Right lobe of liver (tissue), 6 donors: ENCODE measurements around the gene RIC8A. TPM values are rescaled to one million over a fixed set of nuclear protein-coding genes. Genes with fewer than 3 reads are reported as not detected.

Experiments used
- ATAC-seq, 4 donors: fragments of 200-7000 bp; cut with Tn5 transposase; one replicate each; pipeline ENCODE4 v1.9.1; 2020; ENCODE audit warnings: mild to moderate bottlenecking in 4 of 4, moderate library complexity in 4 of 4
- DNase-seq, 3 donors: peaks; one replicate each; pipeline ENCODE4 v3.0.0-alpha.2; 2020
- H3K27ac ChIP-seq, 3 donors: fragments of 200-600 bp; one replicate each; pipeline ENCODE4 v1.8.0; 2022
- H3K27me3 ChIP-seq, 2 donors: fragments of 200-600 bp; one replicate each; pipeline ENCODE4 v1.8.0; 2022
- H3K36me3 ChIP-seq, 4 donors: fragments of 200-600 bp; sonication (generic) in 1 of 4; one replicate each; pipeline versions ENCODE4 v1.5.1 to v1.8.0; 2017 to 2022; ENCODE audit warnings: control low read depth in 1 of 4
- H3K4me1 ChIP-seq, 4 donors: fragments of 200-600 bp; sonication (generic) in 1 of 4; one replicate each; pipeline versions ENCODE4 v1.5.1 to v1.8.0; 2017 to 2022; ENCODE audit warnings: control low read depth in 1 of 4
- H3K4me3 ChIP-seq, 3 donors: fragments of 200-600 bp; one replicate each; pipeline ENCODE4 v1.8.0; 2022
- H3K9me3 ChIP-seq, 4 donors: fragments of 200-600 bp; sonication (generic) in 1 of 4; one replicate each; pipeline versions ENCODE4 v1.5.1 to v1.8.0; 2017 to 2022; ENCODE audit warnings: control low read depth in 1 of 4
- CTCF ChIP-seq, 4 donors: fragments of 200-600 bp in 3 of 4; fragments of 450-650 bp in 1 of 4; IDR thresholded peaks; one replicate each; pipeline versions ENCODE4 v1.5.1 to v1.8.0; 2016 to 2022; ENCODE audit warnings: antibody characterized with exemption in 4 of 4, mild to moderate bottlenecking in 2 of 4
- POLR2A ChIP-seq: fragments of 450-650 bp; IDR thresholded peaks from one replicate; pipeline ENCODE4 v1.6.1; 2017; ENCODE audit warnings: antibody characterized with exemption, mild to moderate bottlenecking
- WGBS: methylation state at CpG from one replicate; pipeline ENCODE4 v1.1.6; 2018; ENCODE audit warnings: low coverage, low lambda C conversion rate; ENCODE audit not compliant: insufficient coverage; ENCODE audit errors: missing lambda C conversion rate; 5-methylcytosine and 5-hydroxymethylcytosine counted together
- intact Hi-C, 2 donors: fragments of 100-400 bp; cut with DNase I; formaldehyde crosslinking; loops; one replicate each; pipeline versions ENCODE4 v1.11.2 to v1.14.1; 2022
- total RNA-seq, 6 experiments: library from RNA; depleted of rRNA in 2 of 6; stranded (reverse); fragments of >200 nt in 2 of 6; fragmentation: NEBNext Ultra II Directional in 3 of 6; extraction: Animal tissue kit (Norgen Biotek cat#: 25700) in 3 of 6; gene quantifications; one replicate each; pipeline versions ENCODE4 v1.1.0 to v1.2.4, GENCODE V29; 2016 to 2023
- donor health status: DM: no; HTN: yes; CAD: no.
- donor health status: DM: no; HTN: no; CAD: no.
- donor health status: DM: no; HTN: no; CAD: no.
- donor health status: DM: no; HTN: yes; CAD: no.
- donor health status: DM: no; HTN: yes; CAD: no.

Gene RIC8A
- total RNA-seq, 6 experiments from 2014 or later = 29.7 to 54.0 (median 32.4) TPM

GRCh38 chr11:261624-262023, 54.1 kb downstream of the RIC8A start:
- Histone ChIP-seq H3K4me3 (no peak overlapping the region), H3K27me3 (no peaks in the 10 kb centered on the region), H3K27ac (no peak overlapping the region), H3K4me1 (no peaks in the 10 kb centered on the region), H3K36me3 (no peaks in the 10 kb centered on the region), H3K9me3 (peaks cover 0 to 4% (median 0%) of the 10 kb centered on the region in 4 donors)
- no peak for TF ChIP-seq CTCF (IDR thresholded peaks at IDR 0.05)
- no peak for TF ChIP-seq POLR2A
- DNase-seq = no peak
- intact Hi-C loops = no loop called here
- no peak for ATAC-seq
- 81% methylated on average over 4 of the region's 4 CpGs for WGBS

Other genes starting within 250 kb of the RIC8A start
- not detected for gene SCGB1C1, start 14.6 kb upstream of the RIC8A start, total RNA-seq
- gene BET1L, start 309 bp upstream of the RIC8A start, total RNA-seq = 10 to 100 TPM; 17.2 to 28.9 (median 24.8) TPM
- gene SIRT3, start 28.6 kb downstream of the RIC8A start, total RNA-seq = 10 to 100 TPM in 5 of 6 experiments, 1 to 10 TPM in 1; 9.2 to 22.0 (median 15.5) TPM
- gene PSMD13, start 29.3 kb downstream of the RIC8A start, total RNA-seq = 10 to 100 TPM; 46.1 to 71.5 (median 48.7) TPM
- gene NLRP6, start 70.7 kb downstream of the RIC8A start, total RNA-seq = 1 to 10 TPM in 4 of 6 experiments, under 1 TPM in 2; 0.22 to 6.2 (median 1.6) TPM
- gene PGGHG, start 81.4 kb downstream of the RIC8A start, total RNA-seq = 100 to 1,000 TPM in 1 of 6 experiments, 10 to 100 TPM in 4, 1 to 10 TPM in 1; 7.7 to 110 (median 13.8) TPM
- gene IFITM5, start 91.8 kb downstream of the RIC8A start, total RNA-seq = not detected
- gene IFITM2, start 100.1 kb downstream of the RIC8A start, total RNA-seq = 100 to 1,000 TPM; 157 to 624 (median 390) TPM
- gene IFITM1, start 106.3 kb downstream of the RIC8A start, total RNA-seq = 100 to 1,000 TPM in 2 of 6 experiments, 10 to 100 TPM in 4; 15.7 to 159 (median 72.5) TPM
- gene IFITM3, start 113.2 kb downstream of the RIC8A start, total RNA-seq = 1,000 to 10,000 TPM in 1 of 6 experiments, 100 to 1,000 TPM in 5; 445 to 1,124 (median 694) TPM
- under 1 TPM in 2 of 6 experiments, not detected in 4; 0.05 to 0.07 TPM for gene B4GALNT4, start 161.8 kb downstream of the RIC8A start, total RNA-seq
- gene PKP3, start 186.5 kb downstream of the RIC8A start, total RNA-seq = 1 to 10 TPM in 1 of 6 experiments, under 1 TPM in 2, not detected in 3; 0.43 to 1.5 (median 0.47) TPM
- gene SIGIRR, start 207.3 kb downstream of the RIC8A start, total RNA-seq = 100 to 1,000 TPM in 2 of 6 experiments, 10 to 100 TPM in 4; 48.2 to 133 (median 66.3) TPM
- 1 to 10 TPM in 1 of 6 experiments, under 1 TPM in 4, not detected in 1; 0.09 to 1.0 (median 0.28) TPM for gene ANO9, start 234.3 kb downstream of the RIC8A start, total RNA-seq
- gene PTDSS2, start 242.6 kb downstream of the RIC8A start, total RNA-seq = 10 to 100 TPM in 4 of 6 experiments, 1 to 10 TPM in 2; 8.4 to 21.9 (median 11.4) TPM